Immature natural killer cell (primary cell): Measurements from ENCODE around the gene SERTAD2. TPM values are rescaled to one million over a fixed set of nuclear protein-coding genes. Genes with fewer than 3 reads are reported as not detected.

Experiments used
- DNase-seq, 3 donors: peaks; one replicate each; pipeline ENCODE4 v3.0.0; 2022; ENCODE audit warnings: mixed read lengths in 1 of 3
- H3K27ac Mint-ChIP-seq, 6 donors: one replicate each; pipeline ENCODE4 v1.8.0; 2020; ENCODE audit warnings: mixed read lengths in 6 of 6, mild to moderate bottlenecking in 5 of 6, inconsistent platforms in 4 of 6, moderate library complexity in 3 of 6
- H3K27me3 Mint-ChIP-seq, 3 donors: one replicate each; pipeline ENCODE4 v1.8.0; 2020 to 2021; ENCODE audit warnings: low read depth in 3 of 3, mild to moderate bottlenecking in 3 of 3, mixed read lengths in 3 of 3, moderate library complexity in 3 of 3, inconsistent platforms in 1 of 3
- H3K36me3 Mint-ChIP-seq, 3 donors: one replicate each; pipeline ENCODE4 v1.8.0; 2020; ENCODE audit warnings: mixed read lengths in 3 of 3, inconsistent platforms in 2 of 3, mild to moderate bottlenecking in 2 of 3
- H3K4me1 Mint-ChIP-seq, 2 donors: one replicate each; pipeline ENCODE4 v1.8.0; 2020; ENCODE audit warnings: inconsistent platforms in 2 of 2, mild to moderate bottlenecking in 2 of 2, mixed read lengths in 2 of 2, moderate library complexity in 1 of 2
- H3K4me3 Mint-ChIP-seq, 5 donors: one replicate each; pipeline ENCODE4 v1.8.0; 2020; ENCODE audit warnings: mild to moderate bottlenecking in 5 of 5, mixed read lengths in 5 of 5, inconsistent platforms in 3 of 5, moderate library complexity in 3 of 5
- H3K9me3 Mint-ChIP-seq, 6 donors: one replicate each; pipeline ENCODE4 v1.8.0; 2020; ENCODE audit warnings: mild to moderate bottlenecking in 6 of 6, mixed read lengths in 6 of 6, inconsistent platforms in 4 of 6, moderate library complexity in 3 of 6
- polyA plus RNA-seq, 3 donors: library from polyadenylated mRNA; unstranded; fragments of 300-500 nt; fragmentation: Illumina TruSeq; gene quantifications; one replicate each; pipeline ENCODE4 v1.2.3, GENCODE V29; 2021

The SERTAD2 gene
- polyA plus RNA-seq, 3 donors from 2014 or later = 4.7 to 8.0 (median 6.1) TPM

- Mint-ChIP-seq H3K36me3 (peaks cover 0 to 4% (median 0%) of the 10 kb centered on the region in 3 donors), H3K4me1 (peaks cover 17 to 21% of the 10 kb centered on the region in 2 donors), H3K9me3 (no peaks in the 10 kb centered on the region), H3K27me3 (no peaks in the 10 kb centered on the region), H3K4me3 (no peak overlapping the region), H3K27ac (no peak overlapping the region)
- no peak for DNase-seq
These were observed 12.0 kb upstream of the SERTAD2 start for GRCh38 chr2:64665709-64666108.

GRCh38 chr2:64663402-64663801 lies 9.7 kb upstream of the SERTAD2 start:
- no peak overlapping the region for H3K27ac Mint-ChIP-seq
- DNase-seq = no peak

GRCh38 chr2:64661741-64662169 lies 8.0 kb upstream of the SERTAD2 start:
- H3K9me3 Mint-ChIP-seq = no peaks in the 10 kb centered on the region
- H3K27ac Mint-ChIP-seq = no peak overlapping the region
- DNase-seq = no peak
- peaks cover 0 to 2% (median 0%) of the 10 kb centered on the region in 3 donors for H3K27me3 Mint-ChIP-seq
- H3K36me3 Mint-ChIP-seq = peaks cover 0 to 4% (median 3%) of the 10 kb centered on the region in 3 donors
- peaks cover 5 to 6% of the 10 kb centered on the region in 2 donors for H3K4me1 Mint-ChIP-seq
- H3K4me3 Mint-ChIP-seq = no peak overlapping the region

More at GRCh38 chr2:64663402-64663801, 9.7 kb upstream of the SERTAD2 start:
- Mint-ChIP-seq H3K4me3 (no peak overlapping the region), H3K9me3 (no peaks in the 10 kb centered on the region), H3K36me3 (peaks cover 0 to 4% (median 3%) of the 10 kb centered on the region in 3 donors), H3K27me3 (no peaks in the 10 kb centered on the region), H3K4me1 (peaks cover 17 to 21% of the 10 kb centered on the region in 2 donors)

- H3K27ac Mint-ChIP-seq = peak overlapping the region in 1 of 6 donors; percentile 10
- no peaks in the 10 kb centered on the region for H3K9me3 Mint-ChIP-seq
- peaks cover 15 to 19% of the 10 kb centered on the region in 2 donors for H3K4me1 Mint-ChIP-seq
- peaks cover 0 to 5% (median 2%) of the 10 kb centered on the region in 3 donors for H3K27me3 Mint-ChIP-seq
- no peak overlapping the region for H3K4me3 Mint-ChIP-seq
- peaks cover 0 to 4% (median 3%) of the 10 kb centered on the region in 3 donors for H3K36me3 Mint-ChIP-seq
- DNase-seq = no peak
These were observed 5.5 kb upstream of the SERTAD2 start for GRCh38 chr2:64659252-64659651.

- no peak overlapping the region for H3K4me3 Mint-ChIP-seq
- no peak overlapping the region for H3K27ac Mint-ChIP-seq
- H3K9me3 Mint-ChIP-seq = no peaks in the 10 kb centered on the region
- peaks cover 0 to 5% (median 5%) of the 10 kb centered on the region in 3 donors for H3K27me3 Mint-ChIP-seq
- H3K36me3 Mint-ChIP-seq = peaks cover 0 to 3% (median 0%) of the 10 kb centered on the region in 3 donors
- peaks cover 16 to 19% of the 10 kb centered on the region in 2 donors for H3K4me1 Mint-ChIP-seq
- DNase-seq = no peak
These were observed 4.6 kb upstream of the SERTAD2 start for GRCh38 chr2:64658269-64658668.

- no peak for DNase-seq
- H3K36me3 Mint-ChIP-seq = peaks cover 0 to 3% (median 0%) of the 10 kb centered on the region in 3 donors
- H3K9me3 Mint-ChIP-seq = no peaks in the 10 kb centered on the region
- H3K27ac Mint-ChIP-seq = no peak overlapping the region
- H3K4me1 Mint-ChIP-seq = peaks cover 22 to 26% of the 10 kb centered on the region in 2 donors
- peaks cover 5 to 12% (median 12%) of the 10 kb centered on the region in 3 donors for H3K27me3 Mint-ChIP-seq
- no peak overlapping the region for H3K4me3 Mint-ChIP-seq
These were observed 3.7 kb upstream of the SERTAD2 start for GRCh38 chr2:64657411-64657810.

GRCh38 chr2:64656379-64656778 lies 2.7 kb upstream of the SERTAD2 start:
- Mint-ChIP-seq H3K4me3 (no peak overlapping the region), H3K9me3 (no peaks in the 10 kb centered on the region), H3K27ac (peak overlapping the region in 1 of 6 donors; percentile 33), H3K27me3 (peaks cover 5 to 12% (median 12%) of the 10 kb centered on the region in 3 donors), H3K36me3 (peaks cover 0 to 3% (median 0%) of the 10 kb centered on the region in 3 donors), H3K4me1 (peaks cover 31 to 36% of the 10 kb centered on the region in 2 donors)
- DNase-seq = no peak

GRCh38 chr2:64655873-64656272 lies 2.2 kb upstream of the SERTAD2 start:
- Mint-ChIP-seq H3K27me3 (peaks cover 5 to 12% (median 12%) of the 10 kb centered on the region in 3 donors), H3K9me3 (no peaks in the 10 kb centered on the region), H3K4me1 (peaks cover 31 to 39% of the 10 kb centered on the region in 2 donors), H3K4me3 (peak overlapping the region in 3 of 5 donors; percentile 1 to 87 (median 22)), H3K27ac (peak overlapping the region; percentile 55 to 92 (median 83)), H3K36me3 (peaks cover 0 to 3% (median 0%) of the 10 kb centered on the region in 3 donors)
- DNase-seq = no peak

- peak overlapping the region; percentile 87 to 92 (median 91) for H3K4me3 Mint-ChIP-seq
- peak overlapping the region; percentile 85 to 92 (median 89) for H3K27ac Mint-ChIP-seq
- H3K27me3 Mint-ChIP-seq = peaks cover 5 to 12% (median 12%) of the 10 kb centered on the region in 3 donors
- H3K9me3 Mint-ChIP-seq = no peaks in the 10 kb centered on the region
- H3K4me1 Mint-ChIP-seq = peaks cover 31 to 39% of the 10 kb centered on the region in 2 donors
- DNase-seq = no peak
- peaks cover 0 to 3% (median 0%) of the 10 kb centered on the region in 3 donors for H3K36me3 Mint-ChIP-seq
These were observed 1.4 kb upstream of the SERTAD2 start for GRCh38 chr2:64655018-64655664.

- H3K9me3 Mint-ChIP-seq = no peaks in the 10 kb centered on the region
- peaks cover 33 to 48% of the 10 kb centered on the region in 2 donors for H3K4me1 Mint-ChIP-seq
- peaks cover 5 to 12% (median 12%) of the 10 kb centered on the region in 3 donors for H3K27me3 Mint-ChIP-seq
- H3K36me3 Mint-ChIP-seq = no peaks in the 10 kb centered on the region
- peak; percentile 80 to 85 (median 83) for DNase-seq
- H3K4me3 Mint-ChIP-seq = peak overlapping the region; percentile 87 to 92 (median 91)
- H3K27ac Mint-ChIP-seq = peak overlapping the region; percentile 86 to 92 (median 92)
These were observed 524 bp upstream of the SERTAD2 start for GRCh38 chr2:64654063-64654811.

GRCh38 chr2:64652231-64653108 lies 1.2 kb downstream of the SERTAD2 start:
- peak overlapping the region; percentile 86 to 92 (median 90) for H3K4me3 Mint-ChIP-seq
- H3K36me3 Mint-ChIP-seq = no peaks in the 10 kb centered on the region
- H3K27ac Mint-ChIP-seq = peak overlapping the region; percentile 89 to 94 (median 93)
- peaks cover 38 to 56% of the 10 kb centered on the region in 2 donors for H3K4me1 Mint-ChIP-seq
- H3K27me3 Mint-ChIP-seq = peaks cover 5 to 12% (median 10%) of the 10 kb centered on the region in 3 donors
- H3K9me3 Mint-ChIP-seq = no peaks in the 10 kb centered on the region
- no peak for DNase-seq

- Mint-ChIP-seq H3K4me3 (peak overlapping the region in 4 of 5 donors; percentile 32 to 90 (median 88)), H3K27ac (peak overlapping the region in 2 of 6 donors; percentile 56 to 92), H3K9me3 (no peaks in the 10 kb centered on the region), H3K4me1 (peaks cover 39 to 63% of the 10 kb centered on the region in 2 donors), H3K36me3 (no peaks in the 10 kb centered on the region), H3K27me3 (peaks cover 5 to 12% (median 10%) of the 10 kb centered on the region in 3 donors)
- DNase-seq = no peak
These were observed 2.1 kb downstream of the SERTAD2 start for GRCh38 chr2:64651590-64651989.

GRCh38 chr2:64650722-64651338 lies 2.9 kb downstream of the SERTAD2 start:
- no peaks in the 10 kb centered on the region for H3K36me3 Mint-ChIP-seq
- H3K27ac Mint-ChIP-seq = peak overlapping the region in 1 of 6 donors; percentile 45
- peaks cover 5 to 12% (median 10%) of the 10 kb centered on the region in 3 donors for H3K27me3 Mint-ChIP-seq
- H3K4me3 Mint-ChIP-seq = no peak overlapping the region
- H3K4me1 Mint-ChIP-seq = peaks cover 44 to 67% of the 10 kb centered on the region in 2 donors
- H3K9me3 Mint-ChIP-seq = no peaks in the 10 kb centered on the region
- no peak for DNase-seq
